ENCODE measurements around the gene CNOT9.

DNA sequence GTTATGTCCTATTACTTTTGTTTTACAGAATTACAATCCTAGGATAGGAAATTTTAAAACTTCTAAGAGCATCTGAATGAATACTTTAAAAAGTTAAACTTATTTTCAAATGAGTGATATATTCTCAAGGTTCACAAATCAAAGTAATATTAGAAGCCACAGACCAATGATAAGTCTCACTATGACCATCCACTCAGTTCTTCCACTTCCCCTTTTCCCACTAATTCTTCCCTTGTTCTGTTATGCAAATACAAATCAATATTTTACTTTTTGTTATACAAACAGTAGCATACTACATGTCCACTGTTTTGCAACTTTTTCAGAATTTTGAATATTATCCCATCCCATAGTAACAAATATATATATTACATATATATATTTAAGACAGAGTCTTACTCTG, 20.7 kb upstream of the CNOT9 start:
- TF ChIP-seq POLR2AphosphoS5 (IDR thresholded peaks at IDR 0.05; ENCODE audit: low read depth, low read length) (no peak), POLR2A (IDR thresholded peaks at IDR 0.05; ENCODE audit: low read depth, low read length) (no peak)

Data from GM12891 (cell line).